Astrocyte of the cerebellum (primary cell): ENCODE measurements around the gene DPYSL5.

ENCODE experiments used
- DNase-seq: peaks from one replicate; pipeline ENCODE4 v3.0.0-alpha.2; 2011; ENCODE audit warnings: low read depth
- H3K4me3 ChIP-seq: 2 replicates; pipeline ENCODE4 v1.5.1; 2011; ENCODE audit warnings: mild to moderate bottlenecking, low read depth, low read length, moderate library complexity
- CTCF ChIP-seq: IDR thresholded peaks from 2 replicates; pipeline ENCODE4 v1.5.1; 2012; ENCODE audit warnings: low read length, low read depth, moderate library complexity, mild to moderate bottlenecking; ENCODE audit errors: missing control alignments
- in situ Hi-C: cut with HindIII; loops from 2 replicates; pipeline ENCODE4 v1.10.0; 2017; ENCODE audit warnings: low sequenced_read_pairs

DPYSL5 gene

DNA sequence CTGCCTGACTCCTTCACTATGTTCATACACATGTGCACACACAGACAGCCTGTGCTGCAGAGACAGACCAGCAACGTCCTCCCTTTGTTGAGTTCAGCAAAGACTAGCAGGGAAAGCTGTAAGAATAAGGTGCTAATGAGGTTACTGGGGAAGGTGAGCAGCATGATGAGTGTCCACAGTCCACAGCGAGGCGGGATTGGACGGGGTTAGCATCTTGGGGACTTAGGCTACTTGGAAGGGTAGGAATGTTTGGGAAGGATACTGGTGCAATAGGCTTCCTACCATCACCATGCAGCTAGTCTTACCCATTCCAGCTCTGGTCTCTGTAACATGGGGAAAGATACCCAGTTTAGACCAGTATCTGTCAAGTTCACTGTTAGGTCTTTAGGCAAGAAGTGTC, 41.9 kb downstream of the DPYSL5 start:
- H3K4me3 ChIP-seq, result no peak overlapping the region
- no peak for TF ChIP-seq CTCF
- in situ Hi-C loops, result no loop called here
- no peak for DNase-seq

DNA sequence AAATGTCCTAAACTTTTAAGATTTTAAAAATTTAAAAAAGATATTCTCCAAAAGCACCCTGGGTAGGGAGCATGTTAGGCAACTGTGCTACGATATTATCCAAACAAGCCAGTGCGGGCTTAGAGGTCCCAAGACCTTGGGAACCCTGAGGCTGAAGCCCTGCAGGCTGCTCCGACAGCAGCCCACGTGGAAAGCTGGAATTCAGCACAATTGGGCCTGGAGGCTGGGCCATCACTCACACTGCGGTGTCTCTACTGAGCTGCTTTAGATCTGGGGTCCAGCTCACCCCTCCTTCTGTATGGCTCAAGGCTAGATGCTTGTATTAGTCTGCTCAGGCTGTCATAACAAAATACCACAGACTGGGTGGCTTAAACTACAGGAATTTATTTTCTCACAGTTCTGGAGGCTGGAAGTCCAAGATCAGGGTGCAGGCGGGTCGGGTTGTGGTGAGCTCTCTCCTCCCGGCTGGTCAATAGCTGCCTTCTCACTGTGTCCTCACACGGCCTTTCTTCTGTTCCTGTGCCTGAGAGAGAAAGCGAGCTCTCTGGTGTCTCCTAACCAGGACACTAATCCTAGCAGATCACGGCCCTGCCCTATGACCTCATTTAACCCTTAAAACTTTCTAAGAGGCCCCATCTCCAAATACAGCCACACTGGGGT, 42.5 kb downstream of the DPYSL5 start:
- no peak for TF ChIP-seq CTCF
- in situ Hi-C loops, result no loop called here
- DNase-seq, result no peak
- H3K4me3 ChIP-seq, result no peak overlapping the region

DNA sequence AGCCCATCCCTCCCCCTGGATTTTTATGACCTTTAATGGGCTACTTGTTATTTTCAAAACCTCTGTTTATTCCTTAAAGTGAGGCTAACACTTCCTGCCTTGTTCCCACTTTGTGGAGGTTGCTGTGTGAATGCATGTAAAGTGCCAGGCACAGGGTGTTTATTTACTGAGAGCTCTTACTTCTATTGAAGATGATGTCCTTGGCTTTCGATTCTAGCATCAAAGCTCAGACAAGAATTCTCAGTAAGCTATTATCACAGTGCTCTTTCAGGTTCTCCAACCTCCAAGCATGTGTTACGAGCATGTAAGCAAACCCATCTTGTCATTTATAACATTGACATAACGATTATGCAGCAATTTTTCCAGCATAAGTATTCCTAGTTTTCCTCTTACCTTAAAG, 44.2 kb downstream of the DPYSL5 start:
- in situ Hi-C loops, result no loop called here
- no peak for TF ChIP-seq CTCF
- DNase-seq, result no peak
- H3K4me3 ChIP-seq, result no peak overlapping the region

DNA sequence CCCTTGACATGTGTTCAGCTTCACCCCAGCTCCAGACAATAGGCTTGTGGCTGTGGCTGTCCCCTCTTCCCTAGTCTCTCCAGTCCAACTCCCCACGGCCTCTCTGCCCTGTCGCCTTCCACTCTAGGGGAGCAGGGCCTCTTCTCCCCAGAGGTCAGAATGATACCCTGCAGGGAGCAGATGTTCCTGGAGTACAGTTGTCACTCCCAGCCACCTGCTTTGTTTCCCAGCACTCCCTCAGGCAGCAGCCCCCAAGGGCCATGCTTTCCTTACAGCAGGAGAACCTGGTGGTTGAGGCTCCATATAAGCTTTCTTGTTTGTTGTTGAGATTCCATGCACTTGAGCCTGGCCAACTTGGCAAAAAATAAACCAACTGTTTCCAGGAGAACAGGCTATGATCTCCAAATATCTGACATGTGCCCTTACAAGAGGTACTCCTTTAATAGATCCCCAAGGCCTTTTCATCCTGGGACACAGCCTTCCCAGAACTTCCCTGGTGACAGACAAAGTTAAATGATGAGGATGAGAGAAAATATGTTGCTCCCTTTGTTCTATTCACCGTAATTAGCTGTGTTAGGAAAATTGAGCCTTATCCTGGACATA, 45.1 kb downstream of the DPYSL5 start:
- in situ Hi-C loops, result no loop called here
- H3K4me3 ChIP-seq, result no peak overlapping the region
- TF ChIP-seq CTCF, result no peak
- no peak for DNase-seq

GRCh38 chr2:26894136-26894535, 46.2 kb downstream of the DPYSL5 start:
- DNase-seq, result no peak
- in situ Hi-C loops, result no loop called here
- no peak overlapping the region for H3K4me3 ChIP-seq
- no peak for TF ChIP-seq CTCF

DNA sequence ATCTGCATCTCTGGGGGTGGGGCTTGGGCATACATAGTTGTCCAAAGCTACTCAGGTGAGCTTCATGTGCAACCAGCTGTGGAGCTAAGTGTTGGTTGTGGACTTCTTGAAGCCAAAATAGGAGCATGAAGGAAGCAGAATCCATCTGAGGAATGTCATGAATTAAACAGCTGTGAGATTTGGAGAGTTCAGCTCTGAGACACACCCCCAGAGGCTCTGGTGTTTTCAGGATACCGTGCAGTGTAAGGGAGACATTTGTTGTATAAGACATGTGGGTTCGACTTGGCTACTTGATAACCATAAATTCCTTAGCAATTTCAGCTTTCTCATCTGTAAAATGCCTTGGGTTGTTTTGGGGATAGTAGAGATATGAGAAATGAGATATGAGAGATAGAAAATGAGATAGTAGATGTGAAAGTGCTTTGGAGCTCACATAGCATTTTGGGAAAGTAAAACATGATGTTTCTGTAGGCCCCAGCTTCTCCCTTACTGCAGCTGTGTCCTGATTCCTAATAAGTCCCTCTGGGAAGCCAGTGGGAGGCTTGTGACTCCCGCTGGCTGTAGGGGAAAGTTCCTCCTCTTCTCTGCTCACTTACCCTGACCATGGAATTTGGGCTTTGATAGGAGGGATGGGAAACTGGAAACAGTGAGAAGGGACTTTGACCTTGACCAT, 50.0 kb downstream of the DPYSL5 start:
- no peak for TF ChIP-seq CTCF
- no peak for DNase-seq
- in situ Hi-C loops, result no loop called here
- no peak overlapping the region for H3K4me3 ChIP-seq
